Measurements from ENCODE around the gene HJV.

HJV gene

GRCh38 chr1:145975216-145975615, 46.3 kb downstream of the HJV start:
- DNase-seq (ENCODE audit: low read depth) = no peak

- no peak for DNase-seq (ENCODE audit: low read depth)
These were observed 46.8 kb downstream of the HJV start for GRCh38 chr1:145974721-145975120.

GRCh38 chr1:145972580-145972979, 49.0 kb downstream of the HJV start:
- no peak for DNase-seq (ENCODE audit: low read depth)
